ENCODE measurements around the gene RHOT2.

DNA sequence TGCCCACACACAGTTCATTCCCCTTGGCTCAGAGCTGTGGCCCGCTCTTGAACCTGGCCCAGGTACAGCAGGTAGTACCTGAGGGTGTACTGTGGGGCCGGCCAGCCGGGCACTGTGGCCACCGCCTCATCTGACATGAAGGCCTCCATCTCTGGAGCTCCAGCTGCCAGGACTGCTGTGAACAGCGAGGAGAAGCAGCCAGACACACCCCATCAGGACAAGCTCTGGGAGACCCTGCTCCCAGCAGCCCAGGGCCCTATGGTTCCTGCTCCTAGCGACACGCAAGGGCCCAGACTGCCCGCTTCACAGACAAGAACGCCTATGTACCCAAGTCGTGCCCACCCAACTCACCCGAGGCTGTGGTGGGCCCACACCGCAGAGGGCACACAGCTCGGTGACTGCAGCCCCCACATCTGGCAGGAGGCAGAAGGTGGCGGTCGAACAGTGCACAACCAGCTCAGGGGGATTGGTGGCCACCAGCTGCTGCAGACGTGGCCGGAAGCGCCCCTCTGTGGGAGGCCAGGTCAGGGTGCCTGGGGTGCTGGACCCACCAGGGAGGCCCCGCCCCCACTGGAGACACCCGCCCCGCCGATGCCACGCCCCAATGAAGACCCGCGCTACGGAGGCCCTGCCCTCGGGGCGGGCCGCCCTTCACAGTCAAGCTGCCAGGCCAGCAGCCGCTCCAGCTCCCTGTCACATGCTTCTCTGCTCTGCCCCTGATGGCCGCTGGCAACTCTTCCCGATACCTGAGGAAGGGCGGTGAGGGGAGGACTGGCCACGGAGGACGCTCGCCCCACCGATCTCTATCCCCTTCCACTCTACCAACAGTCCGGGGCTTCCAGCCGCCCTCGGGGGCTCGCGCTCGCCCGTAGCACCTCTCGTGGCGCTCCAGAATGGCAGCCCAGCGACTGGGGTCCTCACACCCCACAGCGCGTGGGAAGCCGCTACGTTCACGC, 11.2 kb downstream of the RHOT2 start:
- TF ChIP-seq, protein P1, sequence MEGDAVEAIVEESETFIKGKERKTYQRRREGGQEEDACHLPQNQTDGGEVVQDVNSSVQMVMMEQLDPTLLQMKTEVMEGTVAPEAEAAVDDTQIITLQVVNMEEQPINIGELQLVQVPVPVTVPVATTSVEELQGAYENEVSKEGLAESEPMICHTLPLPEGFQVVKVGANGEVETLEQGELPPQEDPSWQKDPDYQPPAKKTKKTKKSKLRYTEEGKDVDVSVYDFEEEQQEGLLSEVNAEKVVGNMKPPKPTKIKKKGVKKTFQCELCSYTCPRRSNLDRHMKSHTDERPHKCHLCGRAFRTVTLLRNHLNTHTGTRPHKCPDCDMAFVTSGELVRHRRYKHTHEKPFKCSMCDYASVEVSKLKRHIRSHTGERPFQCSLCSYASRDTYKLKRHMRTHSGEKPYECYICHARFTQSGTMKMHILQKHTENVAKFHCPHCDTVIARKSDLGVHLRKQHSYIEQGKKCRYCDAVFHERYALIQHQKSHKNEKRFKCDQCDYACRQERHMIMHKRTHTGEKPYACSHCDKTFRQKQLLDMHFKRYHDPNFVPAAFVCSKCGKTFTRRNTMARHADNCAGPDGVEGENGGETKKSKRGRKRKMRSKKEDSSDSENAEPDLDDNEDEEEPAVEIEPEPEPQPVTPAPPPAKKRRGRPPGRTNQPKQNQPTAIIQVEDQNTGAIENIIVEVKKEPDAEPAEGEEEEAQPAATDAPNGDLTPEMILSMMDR (IDR thresholded peaks at IDR 0.05; ENCODE audit: insufficient read depth, low read depth, low read length): no peak
- no peak for TF ChIP-seq EZH2 (IDR thresholded peaks at IDR 0.05; ENCODE audit: insufficient read depth, low read length)
